HG03575 (cell line): ENCODE results near the gene LHX4.

Experiments
- ATAC-seq: cut with Tn5 transposase; IDR thresholded peaks from one replicate; pipeline ENCODE4 v1.9.1; 2021; ENCODE audit not compliant: unreplicated experiment, insufficient number of reproducible peaks, low FRiP score; ENCODE audit errors: extremely low read depth

The LHX4 gene

DNA sequence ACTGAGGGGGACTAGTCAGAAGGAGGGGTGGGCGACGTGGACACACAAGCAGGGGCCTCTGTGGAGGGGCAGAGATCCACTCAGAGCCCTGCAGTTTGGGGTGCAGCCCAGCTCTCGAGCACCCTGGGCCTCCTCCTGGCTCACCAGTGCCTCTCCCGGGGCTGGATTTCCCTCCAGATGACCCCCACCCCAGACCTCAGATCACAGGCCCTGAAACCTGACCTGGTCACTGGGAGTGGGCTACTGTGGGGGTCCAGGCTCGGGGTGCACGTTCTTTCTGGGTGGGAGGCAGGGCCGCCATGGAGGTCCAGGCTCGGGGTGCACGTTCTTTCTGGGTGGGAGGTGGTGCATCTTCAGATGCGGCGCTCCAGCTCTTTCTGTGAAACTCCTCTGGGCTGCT, 10.3 kb upstream of the LHX4 start:
- no peak for ATAC-seq

DNA sequence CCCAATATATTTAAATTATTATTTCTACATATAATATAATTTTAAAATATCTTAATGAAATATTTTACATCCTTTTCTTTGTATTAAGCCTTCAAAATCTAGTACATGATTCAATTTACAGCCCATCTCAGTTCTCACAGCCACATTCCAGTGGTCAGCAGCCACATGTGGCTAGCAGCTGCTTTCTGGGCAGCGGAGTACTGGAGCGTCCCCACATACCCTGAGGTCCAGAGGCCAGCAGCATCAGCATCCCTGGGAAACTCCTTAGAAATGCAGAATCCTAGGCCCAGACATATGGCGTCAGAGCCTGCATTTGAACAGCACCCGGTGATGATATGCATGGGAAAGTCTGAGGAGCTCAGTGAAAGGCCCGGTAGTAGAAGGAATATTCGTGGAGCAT, 8.6 kb upstream of the LHX4 start:
- no peak for ATAC-seq

DNA sequence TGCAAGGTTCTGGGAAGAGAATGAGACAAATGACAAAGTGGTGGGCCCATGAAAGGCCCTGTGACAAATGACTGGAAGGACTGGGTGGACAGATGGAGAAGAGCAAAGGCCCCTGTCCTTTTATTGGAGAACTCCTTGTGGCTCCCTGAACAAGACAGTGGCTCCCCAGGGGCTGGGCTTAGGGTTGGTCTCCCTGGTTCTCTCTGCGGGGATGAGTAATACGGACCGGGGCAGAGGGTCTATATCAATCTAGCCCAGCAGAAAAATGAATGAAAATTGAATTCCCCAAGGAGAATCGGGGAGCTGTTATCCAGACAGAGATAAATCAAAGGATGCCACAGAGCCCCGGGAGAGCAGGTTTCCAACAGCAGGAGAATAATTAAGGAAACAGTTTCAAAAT, 5.2 kb upstream of the LHX4 start:
- ATAC-seq, result no peak

DNA sequence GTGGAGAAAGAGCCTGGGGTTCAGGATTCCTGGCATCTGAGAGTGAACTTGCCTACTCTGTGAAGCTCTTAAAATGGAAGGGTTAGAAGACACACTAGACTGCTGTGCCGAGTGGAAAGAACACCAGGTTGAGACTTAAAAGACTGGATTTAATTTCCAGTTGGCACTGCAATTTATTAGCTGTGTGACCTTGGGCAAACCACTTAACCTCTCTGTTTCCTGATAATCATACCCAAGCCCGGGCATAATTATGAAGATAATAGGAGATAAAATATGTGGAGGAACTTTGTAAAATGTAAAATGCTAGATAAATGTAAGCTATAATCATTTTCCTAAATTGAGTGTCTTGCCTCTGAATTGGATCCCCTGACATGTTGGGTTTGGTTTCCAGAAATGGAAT, 4.7 kb upstream of the LHX4 start:
- ATAC-seq, result no peak

DNA sequence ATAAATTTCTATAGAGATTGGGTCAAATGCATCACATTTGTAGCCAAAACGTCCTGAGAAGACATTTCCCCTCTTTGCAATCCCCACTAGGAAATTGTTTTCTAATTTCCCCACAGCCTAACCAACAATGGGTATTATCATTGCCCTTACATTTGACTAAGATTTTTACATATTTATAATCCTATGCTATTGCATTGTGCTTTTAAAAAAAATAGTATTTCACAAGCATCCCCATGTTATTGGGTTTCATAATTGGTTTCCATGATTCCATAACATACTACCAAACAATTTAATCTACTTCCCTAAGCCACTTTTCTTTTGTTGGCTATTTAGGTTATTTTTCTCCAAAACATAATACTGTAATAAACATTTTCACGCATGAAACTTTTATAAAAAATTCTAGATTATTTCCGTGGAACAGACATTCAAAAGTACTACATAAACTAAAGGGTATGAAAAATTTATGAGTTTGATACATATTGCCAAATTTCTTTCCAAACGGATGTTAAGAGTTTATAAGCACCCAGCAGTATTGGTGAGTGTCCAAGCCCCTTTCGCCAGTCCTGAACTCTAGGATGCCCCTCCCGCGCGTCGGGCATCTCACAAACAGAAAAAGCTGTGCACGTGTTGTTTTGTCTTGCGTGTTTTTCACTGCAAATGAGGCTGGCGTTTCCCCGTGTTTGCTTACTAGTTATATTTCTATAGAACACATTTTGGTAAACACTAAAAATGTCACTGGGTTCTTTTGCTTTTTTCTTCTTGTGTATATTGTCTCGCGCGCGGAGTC, 2.0 kb upstream of the LHX4 start:
- no peak for ATAC-seq

DNA sequence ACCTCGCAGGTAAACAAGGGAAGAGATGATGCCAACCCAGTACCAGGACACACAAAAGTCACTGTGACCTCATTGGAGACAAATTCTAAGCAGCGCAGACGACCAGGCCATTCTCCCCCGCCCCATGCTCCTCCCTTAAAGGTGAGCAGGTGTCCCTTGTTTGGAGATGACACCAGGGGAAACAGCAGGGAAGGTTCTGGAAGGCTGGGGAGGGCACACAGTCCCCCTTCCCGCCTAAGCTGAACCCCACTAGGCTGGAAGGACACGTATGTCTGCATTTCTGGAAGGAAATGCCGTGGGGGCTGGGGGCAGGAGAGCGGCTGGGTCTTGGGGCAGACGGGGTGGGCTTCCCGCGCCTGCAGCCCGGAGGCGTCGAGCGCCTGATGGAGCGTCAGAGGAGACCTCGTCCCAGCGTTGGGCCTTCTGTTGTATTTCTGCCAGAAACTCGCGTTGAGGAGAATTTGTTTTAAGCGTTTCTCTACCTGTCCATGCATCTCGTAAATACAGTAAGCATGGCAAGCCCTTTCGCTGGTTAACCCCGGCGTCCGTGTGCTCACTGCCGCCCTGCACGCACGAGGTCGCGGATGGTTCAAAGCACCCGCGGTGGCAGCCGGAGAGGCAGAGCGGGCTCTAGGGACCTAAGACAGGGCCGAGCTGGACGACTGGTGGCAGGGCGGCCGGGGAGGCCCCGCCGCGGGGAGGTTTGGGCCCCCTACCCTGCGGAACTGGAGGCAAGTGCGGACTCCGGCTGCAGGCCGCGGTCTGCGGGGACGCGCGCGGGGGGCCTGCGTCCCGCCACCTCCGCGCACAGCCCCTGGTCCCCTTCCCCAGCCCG, 1.2 kb upstream of the LHX4 start:
- no peak for ATAC-seq

DNA sequence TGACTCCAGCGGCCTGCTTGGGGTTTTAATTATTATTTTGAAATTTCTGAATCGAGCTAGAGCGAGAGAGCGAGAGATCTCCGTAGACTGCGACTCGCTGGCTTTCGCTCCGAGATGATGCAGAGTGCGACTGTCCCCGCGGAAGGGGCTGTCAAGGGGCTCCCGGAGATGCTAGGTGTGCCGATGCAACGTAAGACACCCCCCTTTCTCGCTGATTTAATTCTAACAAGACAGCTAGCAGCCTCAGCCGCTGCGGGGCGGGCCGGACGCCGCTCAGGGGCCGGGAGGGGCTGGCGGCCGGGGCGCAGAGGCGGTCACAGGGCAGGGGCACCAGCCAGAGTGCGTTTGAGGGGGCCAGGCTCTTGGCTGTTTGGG, 339 bp downstream of the LHX4 start:
- no peak for ATAC-seq

DNA sequence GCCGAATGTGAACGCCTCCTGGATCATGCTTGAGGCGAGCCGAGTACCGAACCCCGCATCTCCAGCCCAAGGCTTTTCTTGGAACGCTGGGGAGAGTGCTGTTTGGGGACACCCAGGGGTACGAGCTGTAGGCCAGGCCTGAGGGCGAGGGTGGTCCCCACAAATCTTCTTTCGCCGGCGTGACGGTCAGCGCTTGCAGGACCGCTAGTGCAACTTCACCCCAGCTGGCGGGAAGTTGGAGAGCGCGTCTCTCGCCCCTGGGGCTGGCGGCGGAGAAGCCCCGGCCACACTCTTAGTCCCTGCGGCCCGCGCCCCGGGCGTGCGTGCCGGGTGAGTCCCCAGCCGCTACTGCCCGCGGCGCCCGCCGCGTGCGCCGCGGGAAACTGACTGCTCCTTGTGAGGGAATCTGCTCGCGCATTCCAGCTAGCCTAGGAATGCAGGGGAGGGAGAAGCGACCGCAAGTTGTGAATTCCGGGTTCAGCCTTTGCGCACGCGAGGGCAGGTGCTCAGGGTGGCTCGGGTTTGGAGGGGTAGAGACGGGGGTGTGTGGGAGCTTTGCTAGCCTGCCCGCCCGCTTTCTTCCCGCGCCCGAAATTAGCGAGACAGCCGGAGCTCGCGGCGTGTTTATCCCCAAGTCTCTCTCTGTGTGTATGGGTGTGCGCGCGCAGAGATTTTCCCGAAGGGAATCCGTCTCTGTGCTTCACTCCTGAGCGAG, 884 bp downstream of the LHX4 start:
- no peak for ATAC-seq

DNA sequence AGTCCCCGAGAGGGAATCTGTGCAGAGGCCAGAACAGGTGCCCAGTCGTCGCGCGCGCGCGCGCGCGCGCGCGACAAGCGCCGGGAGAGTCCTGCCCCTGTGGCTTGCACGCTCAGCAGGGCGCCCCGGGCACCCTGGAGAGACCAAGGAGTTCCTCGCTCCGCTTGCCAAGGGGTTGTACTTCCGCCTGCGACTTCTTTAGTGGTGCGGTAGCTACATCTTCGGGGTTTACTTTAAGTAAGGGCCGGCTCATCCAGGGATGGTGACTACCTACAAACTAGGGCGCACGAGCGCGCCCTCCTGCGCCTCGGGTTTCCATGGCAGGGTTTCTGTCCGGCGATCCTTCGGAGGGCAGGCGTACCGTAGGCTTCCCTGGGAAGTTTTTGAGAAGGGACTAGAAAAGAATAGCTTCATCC, 1.4 kb downstream of the LHX4 start:
- ATAC-seq, result no peak

DNA sequence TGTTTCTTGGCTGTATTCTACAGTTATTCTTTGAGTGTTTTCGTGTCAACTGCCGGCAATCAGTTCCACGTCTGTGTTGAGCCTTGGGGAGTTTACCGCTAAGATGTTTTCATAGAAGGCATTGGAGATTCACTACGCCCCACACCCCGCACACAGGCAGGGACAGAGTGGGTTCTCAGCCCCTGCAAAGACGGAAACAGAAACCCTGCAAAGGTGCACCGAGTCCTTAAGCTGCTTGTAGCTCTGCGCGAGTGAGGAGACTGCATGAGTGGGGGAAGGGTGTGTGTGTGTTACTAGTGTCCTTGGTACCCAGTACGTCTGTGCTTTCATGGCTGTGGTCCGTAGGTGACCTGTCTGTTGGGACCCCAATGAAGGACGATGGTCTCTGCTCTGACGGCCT, 1.9 kb downstream of the LHX4 start:
- no peak for ATAC-seq

DNA sequence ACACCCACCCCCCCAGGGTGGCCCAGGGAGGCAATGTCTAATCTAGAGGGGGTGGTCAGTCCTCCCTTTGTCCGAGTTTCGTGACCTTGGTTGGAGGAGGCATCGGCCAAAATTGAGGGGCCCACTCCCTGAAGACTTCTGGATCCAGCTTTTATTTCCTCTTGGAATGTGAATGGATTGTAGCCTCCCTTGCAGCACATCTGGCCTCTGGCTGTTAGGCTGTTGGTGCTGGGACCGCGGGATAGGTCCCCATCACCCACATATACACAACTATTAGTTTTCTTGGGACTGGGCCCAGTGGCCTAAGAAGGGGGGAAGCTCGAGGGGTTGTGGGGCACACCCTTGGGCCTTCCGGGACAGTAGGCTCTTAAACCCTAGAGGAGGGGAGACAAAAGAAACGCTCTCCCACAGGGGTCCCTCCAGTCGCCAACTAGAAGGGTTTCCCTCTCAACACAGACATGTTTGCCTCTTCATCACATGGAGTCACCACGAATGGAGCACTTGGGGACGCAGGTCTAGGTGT, 2.5 kb downstream of the LHX4 start:
- no peak for ATAC-seq

DNA sequence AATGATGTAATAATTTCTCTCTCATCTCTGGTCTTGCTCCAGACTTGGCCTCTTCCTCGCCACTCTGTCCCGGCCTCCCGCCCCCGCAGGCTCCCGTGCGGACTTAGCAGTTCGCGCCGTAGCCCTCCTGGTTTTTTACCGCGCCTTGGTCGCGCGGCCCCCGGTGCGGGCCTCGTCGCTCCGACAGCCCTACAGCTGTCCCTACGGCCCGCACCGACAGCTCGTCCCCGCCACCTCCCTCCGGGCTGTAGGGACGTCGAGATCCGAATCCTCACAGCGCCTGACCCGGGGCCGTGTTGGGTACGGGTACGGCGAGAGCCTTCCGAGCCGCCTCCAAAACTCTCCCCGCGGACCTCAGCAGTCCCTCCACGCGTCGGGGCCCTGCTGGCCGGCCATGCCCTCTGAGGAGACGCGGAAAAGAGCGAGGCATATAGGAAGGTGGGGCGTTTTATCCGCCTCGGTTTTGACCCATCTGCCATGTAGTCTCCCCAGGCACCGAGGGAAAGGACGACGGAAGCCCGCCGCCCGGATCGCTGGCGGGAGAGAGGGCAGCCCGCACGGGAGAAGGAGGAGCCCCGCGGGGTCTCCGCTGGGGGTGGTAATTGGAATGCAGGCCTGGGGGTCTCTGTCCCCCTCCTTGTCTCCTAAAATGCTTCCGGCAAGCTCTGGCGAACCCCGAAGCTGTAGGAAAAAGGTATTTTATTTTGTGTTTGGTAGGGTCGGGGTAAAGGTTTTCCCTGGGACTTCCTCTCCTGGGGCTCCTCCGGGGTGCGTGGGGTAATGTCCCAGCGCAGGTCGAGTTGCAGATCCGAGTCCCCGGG, 3.3 kb downstream of the LHX4 start:
- ATAC-seq, result no peak

DNA sequence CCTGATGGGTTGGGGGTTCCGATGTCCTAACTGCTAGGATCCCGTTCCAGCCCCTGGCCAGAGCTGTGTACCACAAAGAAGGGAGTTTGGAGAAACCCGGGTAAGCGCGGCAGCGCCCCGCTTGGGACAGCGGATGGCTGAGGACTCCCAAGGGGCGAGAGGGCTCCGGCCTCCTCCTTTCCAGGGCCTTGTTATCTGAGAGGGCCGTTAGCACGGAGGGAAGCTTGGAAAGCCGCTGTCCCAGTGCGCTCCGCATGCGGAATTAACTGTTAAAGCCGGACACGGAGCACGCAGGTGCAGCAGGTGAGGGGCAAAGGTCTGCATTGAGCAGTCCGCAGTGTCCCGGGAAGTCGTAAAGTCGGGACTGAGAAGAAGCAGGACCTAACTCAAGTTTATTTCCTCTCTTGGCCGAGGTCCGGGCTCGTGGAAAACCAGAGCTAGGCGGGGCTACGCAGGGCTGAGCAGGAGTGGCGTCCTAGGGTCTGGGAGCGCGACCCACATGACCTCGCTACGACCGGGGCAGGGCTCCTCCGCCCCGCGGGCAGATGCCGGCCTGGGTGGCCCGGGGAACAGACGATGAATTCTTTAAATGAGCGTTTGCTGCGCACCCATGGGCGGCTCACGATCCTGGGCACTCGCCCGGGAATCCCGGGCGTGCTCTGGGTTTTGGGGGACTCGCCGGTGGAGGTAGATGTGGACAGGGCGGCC, 4.5 kb downstream of the LHX4 start:
- no peak for ATAC-seq

DNA sequence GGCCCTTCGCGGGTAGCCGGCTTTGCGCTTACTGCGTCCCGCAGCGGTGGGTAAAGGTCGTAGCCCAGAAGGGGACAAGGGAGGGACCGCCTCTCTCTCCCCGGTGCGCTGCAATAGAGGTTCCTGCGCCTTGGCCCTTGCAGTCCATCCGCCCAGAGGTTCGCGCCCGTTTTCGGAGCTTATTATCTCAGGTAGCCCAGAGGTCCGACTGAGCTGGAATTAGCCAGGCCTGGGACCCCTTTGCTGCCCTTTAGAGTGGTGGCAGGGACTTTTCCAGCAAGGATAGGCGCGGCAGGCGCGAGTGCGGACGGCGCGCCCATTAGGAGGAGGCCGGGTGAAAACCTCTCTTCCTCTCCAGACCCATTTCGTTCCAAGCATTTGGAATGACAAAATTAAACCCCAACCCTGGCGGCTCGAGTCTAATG, 5.0 kb downstream of the LHX4 start:
- no peak for ATAC-seq

DNA sequence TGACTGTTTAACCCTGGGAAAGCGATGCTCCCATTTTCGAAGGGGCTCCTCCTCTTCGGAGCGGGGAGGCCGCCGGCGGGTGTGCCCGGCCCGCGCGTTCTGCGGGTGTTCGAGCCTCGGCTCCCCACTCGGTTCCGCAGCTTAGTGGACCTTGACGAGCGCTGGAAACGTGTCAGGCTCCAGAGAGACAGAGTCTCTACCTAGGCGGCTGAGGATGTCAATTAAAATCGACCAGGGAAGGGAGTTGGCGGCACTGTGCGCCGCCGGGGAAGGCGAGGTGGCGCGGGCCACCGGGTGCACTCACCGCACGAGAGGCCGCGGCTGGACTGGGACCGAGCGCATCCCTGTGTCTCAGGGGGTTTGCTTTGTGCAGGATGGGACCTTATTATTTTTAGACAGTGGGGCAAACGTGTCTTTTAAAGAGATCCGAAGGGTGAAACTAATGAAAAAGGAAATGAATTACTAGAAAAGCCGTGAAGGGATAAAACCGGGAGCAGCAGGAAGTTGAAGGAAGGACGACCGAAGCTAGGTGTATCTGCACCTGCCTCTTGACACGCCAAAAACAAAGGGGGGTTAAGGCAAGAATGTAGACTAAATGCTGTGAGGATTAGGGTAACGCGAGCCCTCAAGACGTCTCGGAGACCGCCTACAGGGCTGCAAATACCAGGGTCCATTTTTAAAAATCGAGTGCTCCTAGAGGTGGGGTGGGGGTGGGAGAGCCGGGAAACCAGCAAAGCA, 5.6 kb downstream of the LHX4 start:
- no peak for ATAC-seq

DNA sequence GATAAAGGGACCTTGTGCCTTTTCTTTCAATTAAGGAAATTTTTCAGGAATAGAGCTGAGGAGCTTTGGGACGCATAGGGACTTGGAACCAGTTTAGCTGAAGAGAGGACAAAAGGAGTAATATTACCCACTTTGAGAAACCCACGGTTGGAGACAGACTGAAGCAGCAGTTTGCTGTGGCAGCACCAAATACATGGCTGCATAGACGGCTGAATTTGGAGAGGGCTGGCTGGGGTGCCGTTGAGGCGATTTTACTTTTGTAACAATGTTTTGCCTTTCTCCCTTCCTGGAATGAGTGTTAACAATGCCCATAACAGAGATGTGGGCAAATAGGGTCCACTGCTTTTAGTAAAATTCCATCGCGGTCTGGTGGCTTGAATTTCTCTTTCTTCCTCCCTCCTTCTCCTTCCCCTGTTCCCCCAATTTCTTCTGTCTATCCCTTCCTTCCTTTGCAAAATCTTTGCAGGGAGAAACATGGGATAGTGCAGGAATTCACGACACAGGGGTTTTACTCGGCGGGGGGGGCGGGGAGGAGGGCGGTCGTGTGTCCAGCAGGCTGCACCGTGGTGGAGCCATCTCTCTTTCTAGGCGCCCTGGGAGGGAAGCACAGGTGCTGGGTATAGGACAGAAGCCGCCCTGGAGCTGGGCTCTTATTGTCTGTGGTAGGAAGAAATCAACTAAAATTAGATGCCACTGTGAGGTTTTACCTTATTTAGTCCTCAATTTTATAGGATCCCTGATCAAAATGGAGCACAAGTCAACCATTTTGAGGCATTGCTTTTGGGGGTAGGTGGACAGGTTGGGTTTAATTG, 6.8 kb downstream of the LHX4 start:
- no peak for ATAC-seq
